ENCODE results near the gene TUBE1.

TUBE1 gene

GRCh38 chr6:112024464-112024863 is 62.8 kb downstream of the TUBE1 start:
- no peak for ATAC-seq
- no peak for TF ChIP-seq ZC3H10 (CRISPR knock-in tag; IDR thresholded peaks at IDR 0.05)
- TF ChIP-seq BACH2 (CRISPR knock-in tag; IDR thresholded peaks at IDR 0.05; ENCODE audit: borderline replicate concordance): no peak

GRCh38 chr6:112022749-112023148 is 64.5 kb downstream of the TUBE1 start:
- no peak for ATAC-seq
- TF ChIP-seq TSHZ2 (CRISPR knock-in tag; IDR thresholded peaks at IDR 0.05) (no peak), BACH2 (CRISPR knock-in tag; IDR thresholded peaks at IDR 0.05; ENCODE audit: borderline replicate concordance) (no peak), OSR1 (CRISPR knock-in tag; IDR thresholded peaks at IDR 0.05) (no peak), PATZ1 (CRISPR knock-in tag; IDR thresholded peaks at IDR 0.05; ENCODE audit: borderline replicate concordance) (no peak), SNAI2 (CRISPR knock-in tag; IDR thresholded peaks at IDR 0.05) (no peak), PPARA (CRISPR knock-in tag; IDR thresholded peaks at IDR 0.05; ENCODE audit: borderline replicate concordance) (no peak), ZFP3 (CRISPR knock-in tag; IDR thresholded peaks at IDR 0.05) (no peak), CSDC2 (CRISPR knock-in tag; IDR thresholded peaks at IDR 0.05) (no peak), GLIS3 (CRISPR knock-in tag; IDR thresholded peaks at IDR 0.05) (no peak)

- TF ChIP-seq PPARA (CRISPR knock-in tag; IDR thresholded peaks at IDR 0.05; ENCODE audit: borderline replicate concordance) (no peak), SNAI2 (CRISPR knock-in tag; IDR thresholded peaks at IDR 0.05) (no peak), ZNF70 (CRISPR knock-in tag; IDR thresholded peaks at IDR 0.05) (no peak), PATZ1 (CRISPR knock-in tag; IDR thresholded peaks at IDR 0.05; ENCODE audit: borderline replicate concordance) (no peak), BACH2 (CRISPR knock-in tag; IDR thresholded peaks at IDR 0.05; ENCODE audit: borderline replicate concordance) (no peak), ZNF8 (CRISPR knock-in tag; IDR thresholded peaks at IDR 0.05) (no peak), CSRNP3 (CRISPR knock-in tag; IDR thresholded peaks at IDR 0.05) (no peak), ZC3H10 (CRISPR knock-in tag; IDR thresholded peaks at IDR 0.05) (no peak), CREB5 (CRISPR knock-in tag; IDR thresholded peaks at IDR 0.05; ENCODE audit: low read depth) (no peak), CSDC2 (CRISPR knock-in tag; IDR thresholded peaks at IDR 0.05) (no peak)
- no peak for ATAC-seq
Observed at GRCh38 chr6:112021691-112022310, 65.5 kb downstream of the TUBE1 start.

Data from SK-N-SH treated with all-trans-retinoic acid at 6 μM for 48 hours (cell line).